GM12878 (cell line): ENCODE data around the gene POLR1H. TPM values are rescaled to one million over a fixed set of nuclear protein-coding genes. Genes with fewer than 3 reads are reported as not detected.

Source experiments
- ATAC-seq: fragments of 200-7000 bp; cut with Tn5 transposase; 3 replicates; pipeline ENCODE4 v1.9.1; 2020; ENCODE audit warnings: mild to moderate bottlenecking, moderate library complexity
- Bru-seq: library from RNA; stranded (reverse); fragments of 400-500 nt; gene quantifications from one replicate; lab custom pipeline; 2021; lab: Mats Ljungman, UMichigan
- BruChase-seq, 2 experiments: library from RNA; stranded (reverse); fragments of 400-500 nt; gene quantifications; one replicate each; lab custom pipeline; 2021; lab: Mats Ljungman, UMichigan
- BruUV-seq: library from RNA; stranded (reverse); fragments of 400-500 nt; replicated peaks from 2 replicates; lab custom pipeline; 2021; lab: Mats Ljungman, UMichigan
- CTCF ChIA-PET: fragments of 300-600 bp; sonication (Branson Sonifier 250); formaldehyde crosslinking; extraction: SDS; loops from one replicate; lab custom pipeline; 2021; ENCODE audit warnings: inconsistent platforms; lab: Yijun Ruan, JAX
- POLR2A ChIA-PET: fragments of 350-600 bp; formaldehyde crosslinking; extraction: SDS; loops from one replicate; lab custom pipeline; 2021; ENCODE audit warnings: inconsistent platforms; lab: Charles Lee
- RAD21 ChIA-PET: fragments of 300-600 bp; sonication (Branson Sonifier 250); formaldehyde crosslinking; loops from one replicate; lab custom pipeline; 2023; ENCODE audit warnings: antibody characterized with exemption; ENCODE audit not compliant: unreplicated experiment; lab: Charles Lee
- SMC1A ChIA-PET: fragments of 300-600 bp; sonication (Branson Sonifier 250); formaldehyde crosslinking; loops from one replicate; lab custom pipeline; 2023; ENCODE audit not compliant: unreplicated experiment, uncharacterized antibody; lab: Charles Lee
- DNase-seq: peaks from one replicate; pipeline ENCODE4 v3.0.0-alpha.2; 2011; ENCODE audit warnings: low read depth, low spot score
- FAIRE-seq: peaks from 3 replicates; lab custom pipeline; 2011; peaks lifted over from hg19 to GRCh38; lab: Jason Lieb, UNC
- H2AFZ ChIP-seq: 2 replicates; pipeline ENCODE4 v1.6.0; 2011; ENCODE audit warnings: low read depth, low read length, control low read depth; ENCODE audit not compliant: control insufficient read depth
- H3K27ac ChIP-seq: 2 replicates; pipeline ENCODE4 v1.5.1; 2011; ENCODE audit warnings: control low read depth; ENCODE audit not compliant: control insufficient read depth, insufficient read depth
- H3K27me3 ChIP-seq, 2 experiments: replicated peaks in 1 of 2; 2 replicates each; pipeline versions ENCODE4 v1.6.0 to v1.6.1; 2011; ENCODE audit warnings: low read length in 1 of 2; ENCODE audit not compliant: control insufficient read depth in 2 of 2, insufficient read depth in 2 of 2
- H3K36me3 ChIP-seq, 2 experiments: 2 replicates each; pipeline ENCODE4 v1.5.1; 2011; ENCODE audit warnings: low read length in 1 of 2; ENCODE audit not compliant: control insufficient read depth in 2 of 2, insufficient read depth in 2 of 2
- H3K4me1 ChIP-seq: 2 replicates; pipeline ENCODE4 v1.6.1; 2011; ENCODE audit warnings: mild to moderate bottlenecking, low read length, moderate library complexity, mixed read lengths; ENCODE audit not compliant: control insufficient read depth, insufficient read depth
- H3K4me2 ChIP-seq: 2 replicates; pipeline ENCODE4 v1.6.0; 2011; ENCODE audit warnings: control low read depth; ENCODE audit not compliant: control insufficient read depth, insufficient read depth
- H3K4me3 ChIP-seq: fragments of 200-600 bp; sonication (generic); 2 replicates; pipeline ENCODE4 v1.5.1; 2016
- H3K79me2 ChIP-seq: 2 replicates; pipeline ENCODE4 v1.6.0; 2011; ENCODE audit warnings: low read length; ENCODE audit not compliant: control insufficient read depth, insufficient read depth
- H3K9ac ChIP-seq: 2 replicates; pipeline ENCODE4 v1.8.0; 2011; ENCODE audit warnings: low read length, control low read depth, mixed read lengths; ENCODE audit not compliant: control insufficient read depth, insufficient read depth
- H3K9me3 ChIP-seq: replicated peaks from 3 replicates; pipeline ENCODE4 v1.5.1; 2011; ENCODE audit warnings: mild to moderate bottlenecking, low read length; ENCODE audit not compliant: control insufficient read depth, insufficient read depth
- H4K20me1 ChIP-seq: 2 replicates; pipeline ENCODE4 v1.6.0; 2011; ENCODE audit not compliant: control insufficient read depth, insufficient read depth
- ATF7 ChIP-seq: fragments of 450-650 bp; IDR thresholded peaks from 2 replicates; pipeline ENCODE4 v1.6.1; 2016; ENCODE audit warnings: low read depth, mild to moderate bottlenecking
- BHLHE40 ChIP-seq, 2 experiments: fragments of 450-650 bp in 1 of 2; IDR thresholded peaks; 2 replicates each; pipeline ENCODE4 v1.6.1; 2011 to 2017; ENCODE audit warnings: low read depth in 2 of 2, borderline replicate concordance in 1 of 2, improper control_type of control experiment in 1 of 2, low read length in 1 of 2, mild to moderate bottlenecking in 1 of 2
- CBX5 ChIP-seq: sonication (generic); IDR thresholded peaks from 2 replicates; pipeline ENCODE4 v1.6.1; 2016; ENCODE audit warnings: low read depth, moderate library complexity, mild to moderate bottlenecking, inconsistent platforms
- CREB1 ChIP-seq: IDR thresholded peaks from 2 replicates; pipeline ENCODE4 v1.6.1; 2012; ENCODE audit warnings: low read depth, mild to moderate bottlenecking, inconsistent platforms
- ETV6 ChIP-seq, 2 experiments: fragments of 450-650 bp in 1 of 2; IDR thresholded peaks in 1 of 2; conservative IDR thresholded peaks in 1 of 2; 2 replicates each; pipeline ENCODE4 v1.6.1; 2014; ENCODE audit warnings: antibody characterized with exemption in 1 of 2, borderline replicate concordance in 1 of 2, low read depth in 1 of 2, mild to moderate bottlenecking in 1 of 2, moderate library complexity in 1 of 2
- FOXK2 ChIP-seq: fragments of 450-650 bp; IDR thresholded peaks from 2 replicates; pipeline ENCODE4 v1.6.1; 2017; ENCODE audit warnings: mild to moderate bottlenecking, moderate library complexity
- HCFC1 ChIP-seq: fragments of 150-350 bp; IDR thresholded peaks from 2 replicates; pipeline ENCODE4 v1.6.1; 2014; ENCODE audit warnings: low read length
- HDAC2 ChIP-seq: fragments of 200-600 bp; sonication (generic); IDR thresholded peaks from 2 replicates; pipeline ENCODE4 v1.6.1; 2017
- IRF4 ChIP-seq: IDR thresholded peaks from 2 replicates; pipeline ENCODE4 v1.6.1; 2011; ENCODE audit warnings: low read depth, low read length
- MTA2 ChIP-seq: fragments of 450-650 bp; IDR thresholded peaks from 2 replicates; pipeline ENCODE4 v1.6.1; 2016; ENCODE audit warnings: low read depth, mild to moderate bottlenecking, moderate library complexity
- MYB ChIP-seq: fragments of 150-350 bp; IDR thresholded peaks from 2 replicates; pipeline ENCODE4 v1.6.1; 2014; ENCODE audit warnings: mild to moderate bottlenecking, low read depth, low read length, borderline replicate concordance
- NFYB ChIP-seq: IDR thresholded peaks from 2 replicates; pipeline ENCODE4 v1.6.1; 2011; ENCODE audit warnings: low read depth, mild to moderate bottlenecking, low read length, improper control_type of control experiment, moderate library complexity; ENCODE audit not compliant: insufficient read depth
- NRF1 ChIP-seq: conservative IDR thresholded peaks from 2 replicates; pipeline ENCODE4 v1.6.1; 2011; ENCODE audit warnings: mild to moderate bottlenecking, low read depth, low read length, improper control_type of control experiment
- POLR2AphosphoS2 ChIP-seq: IDR thresholded peaks from 2 replicates; pipeline ENCODE4 v1.6.1; 2011; ENCODE audit warnings: low read depth, mild to moderate bottlenecking, low read length, improper control_type of control experiment, moderate library complexity
- SREBF1 ChIP-seq: IDR thresholded peaks from 2 replicates; pipeline ENCODE4 v1.6.1; 2012; ENCODE audit warnings: mild to moderate bottlenecking, low read length
- TARDBP ChIP-seq: IDR thresholded peaks from 2 replicates; pipeline ENCODE4 v1.6.1; 2016; ENCODE audit warnings: borderline replicate concordance
- TCF3 ChIP-seq: IDR thresholded peaks from 2 replicates; pipeline ENCODE4 v1.6.1; 2012; ENCODE audit warnings: low read depth, mild to moderate bottlenecking, low read length, borderline replicate concordance; ENCODE audit not compliant: insufficient read depth
- ZNF217 ChIP-seq: fragments of 450-650 bp; IDR thresholded peaks from 2 replicates; pipeline ENCODE4 v1.6.1; 2017; ENCODE audit warnings: antibody characterized with exemption, mild to moderate bottlenecking
- WGBS: methylation state at CpG from one replicate; pipeline ENCODE4 v1.1.6; 2016; ENCODE audit warnings: low lambda C conversion rate; ENCODE audit not compliant: insufficient replicate concordance, insufficient coverage; ENCODE audit errors: missing lambda C conversion rate; 5-methylcytosine and 5-hydroxymethylcytosine counted together
- in situ Hi-C: fragments of 300-500 bp; cut with MboI; formaldehyde crosslinking; loops from 9 replicates; pipeline ENCODE4 v1.14.3; 2018; ENCODE audit warnings: mixed read lengths
- intact Hi-C: fragments of 100-400 bp; cut with micrococcal nuclease; formaldehyde crosslinking; loops from one replicate; pipeline ENCODE4 v1.14.2; 2022; ENCODE audit not compliant: unreplicated experiment
- long read RNA-seq, 2 experiments: library from polyadenylated mRNA; unstranded; transcript quantifications; one replicate each; pipeline ENCODE4 v2.0.0, GENCODE V29; 2019 to 2020
- polyA minus RNA-seq, 3 experiments: library from RNA; depleted of rRNA, polyadenylated mRNA; stranded (reverse); fragments of >200 nt; gene quantifications; 2 replicates each; pipeline ENCODE4 v1.2.3, GENCODE V29; 2011
- polyA plus RNA-seq, 11 experiments: library from polyadenylated mRNA; depleted of rRNA in 4 of 11; unstranded in 6 of 11; stranded (reverse) in 5 of 11; fragments of >200 nt; fragmentation: Nextera tagmentation in 4 of 11; fragmentation: Illumina TruSeq in 1 of 11; extraction: Ambion mirVana in 4 of 11; extraction: Trizol in 1 of 11; gene quantifications; 1 replicate in 1 of 11; 2 replicates in 10 of 11; pipeline versions ENCODE4 v1.2.1 to v1.2.3, GENCODE V29; 2011 to 2016; ENCODE audit warnings: inconsistent platforms in 2 of 11, missing spikeins in 2 of 11, low read depth in 1 of 11
- total RNA-seq, 4 experiments: library from RNA; depleted of rRNA in 3 of 4; stranded (reverse); fragments of >200 nt in 3 of 4; fragmentation: Illumina TruSeq in 1 of 4; extraction: Trizol in 1 of 4; gene quantifications; 2 replicates each; pipeline versions ENCODE4 v1.2.1 to v1.2.3, GENCODE V29; 2013 to 2021

Gene POLR1H, protein sequence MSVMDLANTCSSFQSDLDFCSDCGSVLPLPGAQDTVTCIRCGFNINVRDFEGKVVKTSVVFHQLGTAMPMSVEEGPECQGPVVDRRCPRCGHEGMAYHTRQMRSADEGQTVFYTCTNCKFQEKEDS
- 8.0 and 8.2 TPM in 2 replicates for total RNA-seq (2013; cell fraction: nucleolus; rRNA removed)
- 61.9 and 66.5 TPM in 2 replicates for total RNA-seq (2014; rRNA removed)
- 62.7 and 63.0 TPM in 2 replicates for total RNA-seq (2014; rRNA removed; fragmentation: Illumina TruSeq; extraction: Trizol)
- total RNA-seq (2021) = 47.4 and 50.6 TPM in 2 replicates
- 29.7 TPM for polyA plus RNA-seq (2011; ENCODE audit: low read depth)
- 60.5 and 88.9 TPM in 2 replicates for polyA plus RNA-seq (2011; rRNA removed)
- polyA plus RNA-seq (2011; cell fraction: cytosol; rRNA removed) = 97.4 and 113 TPM in 2 replicates
- polyA plus RNA-seq (2011; cell fraction: nucleus; rRNA removed) = 67.2 and 79.1 TPM in 2 replicates
- polyA plus RNA-seq (2012) = 44.1 and 52.3 TPM in 2 replicates
- 30.7 and 54.0 TPM in 2 replicates for polyA plus RNA-seq (2014; fragmentation: Illumina TruSeq; extraction: Trizol)
- polyA plus RNA-seq (2014; fragmentation: Nextera tagmentation; extraction: Ambion mirVana) = 100 to 1,000 TPM; 154 to 160 TPM
- polyA plus RNA-seq (2014; rRNA removed) = 59.9 and 67.5 TPM in 2 replicates
- 100 to 1,000 TPM in 1 of 2 experiments, 10 to 100 TPM in 1; 99.5 to 108 TPM for polyA plus RNA-seq (2016; fragmentation: Nextera tagmentation; extraction: Ambion mirVana)
- polyA minus RNA-seq (2011; rRNA and poly(A)+ RNA removed) = 29.6 and 32.1 TPM in 2 replicates
- 4.9 and 5.8 TPM in 2 replicates for polyA minus RNA-seq (2011; cell fraction: cytosol; rRNA and poly(A)+ RNA removed)
- polyA minus RNA-seq (2011; cell fraction: nucleus; rRNA and poly(A)+ RNA removed) = 10.9 and 13.3 TPM in 2 replicates
- Bru-seq, nascent RNA = percentile 89 among the genes with signal in this experiment
- percentile 74 among the genes with signal in this experiment for BruChase-seq, experiment 1, labeled RNA remaining after a 6-hour chase
- BruChase-seq, experiment 2, labeled RNA remaining after a 2-hour chase = percentile 74 among the genes with signal in this experiment
- long read RNA-seq, experiment 1, transcript ZNRD1-202 (5 exons, 743 nt) = major isoform, 12 of 27 reads
- long read RNA-seq, experiment 1, partial matches to known transcripts = 7 of 27 reads
- long read RNA-seq, experiment 1, other reads (novel, unspliced or antisense) = 0 of 27 reads
- long read RNA-seq, experiment 2, transcript ZNRD1-203 (5 exons, 736 nt) = minor isoform, 25 of 127 reads
- long read RNA-seq, experiment 2, transcript ZNRD1-201 (4 exons, 864 nt) = minor isoform, 34 of 127 reads
- long read RNA-seq, experiment 2, transcript ZNRD1-202 (5 exons, 743 nt) = major isoform, 54 of 127 reads
- long read RNA-seq, experiment 2, partial matches to known transcripts = 2 of 127 reads
- long read RNA-seq, experiment 2, other reads (novel, unspliced or antisense) = 7 of 127 reads

DNA sequence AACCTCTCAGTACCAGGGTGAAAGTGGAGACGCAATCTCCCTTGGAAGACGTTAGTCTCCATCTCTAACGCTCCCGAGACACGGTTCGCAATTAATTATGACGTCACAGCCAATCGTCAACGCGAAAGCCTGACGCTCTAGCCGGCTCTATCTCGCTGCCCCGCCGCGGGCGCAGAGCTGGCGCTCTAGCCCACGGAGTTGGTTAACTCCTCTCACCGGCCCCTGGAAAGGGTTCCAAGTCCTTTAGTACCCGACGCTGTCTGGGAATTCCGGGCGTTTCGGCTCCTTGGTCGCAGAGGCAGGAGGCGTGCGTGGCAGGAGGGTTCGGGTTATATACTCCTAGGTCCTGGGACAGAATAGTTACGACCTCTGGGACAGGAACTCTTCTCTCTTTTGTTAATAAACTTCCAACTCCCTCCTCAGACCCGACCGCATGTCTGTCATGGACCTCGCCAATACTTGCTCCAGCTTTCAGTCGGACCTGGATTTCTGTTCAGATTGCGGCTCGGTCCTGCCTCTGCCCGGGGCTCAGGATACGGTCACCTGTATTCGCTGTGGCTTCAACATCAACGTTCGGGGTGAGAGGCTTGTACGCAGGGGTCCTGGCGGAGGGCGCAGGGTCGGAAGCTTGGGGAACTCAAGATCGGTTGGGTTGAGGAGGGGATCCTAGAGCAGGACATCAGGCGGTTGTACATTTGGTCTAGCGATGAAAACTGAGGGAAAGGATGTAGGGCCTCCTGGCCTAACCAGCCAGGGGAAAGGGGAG, at the start of gene POLR1H:
Gene POLR1H (plus strand): TSS at position 174 of the 766 bp plus-strand sequence. CDS start 260 bp downstream, at position 434.
- peak; percentile 98 for FAIRE-seq
- WGBS = under 1% methylated on average over 48 of the region's 48 CpGs
- TF ChIP-seq TCF3 (no peak), FOXK2 (0 out of 2 replicates have a peak, but pooled peaks have one; percentile 21), POLR2AphosphoS2 (peak; percentile 59; the same call in 1 of the 2 replicates), SREBF1 (no peak), MYB (peak; percentile 60; the same call in 1 of the 2 replicates), MTA2 (peak; percentile 50), CBX5 (peak; percentile 85; the same call in 1 of the 2 replicates), BHLHE40 (IDR thresholded peaks at IDR 0.05; ENCODE audit: borderline replicate concordance in 1 of 2, low read depth in 2 of 2, low read length in 1 of 2) (peak; percentile 38 to 62; a peak in 1 of 4 replicates), IRF4 (no peak), ATF7 (peak; percentile 99), NFYB (peak; percentile 62), ETV6 (conservative IDR thresholded peaks at IDR 0.05 in 1 of 2, IDR thresholded peaks at IDR 0.05 in 1 of 2; ENCODE audit: borderline replicate concordance in 1 of 2, low read depth in 1 of 2) (peak in 1 of 2 experiments; percentile 46; a peak in 1 of 4 replicates), CREB1 (peak; percentile 99), NRF1 (no peak), TARDBP (peak; percentile 76; the same call in 1 of the 2 replicates), HDAC2 (peak; percentile 20; the same call in 1 of the 2 replicates), ZNF217 (0 out of 2 replicates have a peak, but pooled peaks have one; percentile 31), HCFC1 (peak; percentile 70)

More for the DNA sequence above, at the start of gene POLR1H:
- DNase-seq (peak; percentile 64), ATAC-seq (peak; percentile 96)
- ChIA-PET SMC1A (interaction anchor here (0.6 to 2.3 kb wide), 8 partner anchors 16 to 921 kb away, joined by 3 to 11 read pairs (median 4); no protein-coding TSS in a partner anchor), RAD21 (interaction anchor here (1.4 to 1.9 kb wide), 3 partner anchors 16 to 69 kb away, joined by 4 to 8 read pairs (median 5); no protein-coding TSS in a partner anchor), CTCF (interaction anchor here (0.7 to 2.3 kb wide), 11 partner anchors 9 to 411 kb away, joined by 3 to 9 read pairs (median 5); no protein-coding TSS in a partner anchor), POLR2A (interaction anchor here (0.7 to 2.4 kb wide), 8 partner anchors 9 to 147 kb away, joined by 3 to 8 read pairs (median 4); no protein-coding TSS in a partner anchor)
- H3K27ac ChIP-seq = peak within 1 kb of the TSS; percentile 84
- H3K4me3 ChIP-seq = peak within 1 kb of the TSS; percentile 99
- peak within 1 kb of the TSS; percentile 96 for H2AFZ ChIP-seq
- peaks cover 5% of the 10 kb centered on the region; the same call in 1 of the 2 replicates for H3K4me1 ChIP-seq
- H4K20me1 ChIP-seq = no peaks in the 10 kb centered on the region
- in situ Hi-C loops (no loop called here), intact Hi-C loops (no loop called here)
- H3K9ac ChIP-seq = peak within 1 kb of the TSS; percentile 85
- H3K36me3 ChIP-seq = no peaks in the 10 kb centered on the region
- peak within 1 kb of the TSS; percentile 87 for H3K4me2 ChIP-seq
- no peaks in the 10 kb centered on the region for H3K9me3 ChIP-seq
- peaks cover 30% of the 10 kb centered on the region for H3K79me2 ChIP-seq
- BruUV-seq = no TSS peak
- no peaks in the 10 kb centered on the region for H3K27me3 ChIP-seq
